GM13976 (cell line): Measurements from ENCODE around the gene CD14.
"Not testable (repeated sequence)": the region's sequence is repeated elsewhere in the genome, so short reads cannot be mapped to it uniquely, and the experiment has no call there.

Experiments
- DNase-seq: peaks from one replicate; pipeline ENCODE4 v3.0.0; 2012; ENCODE audit warnings: low spot score
- CTCF ChIP-seq: IDR thresholded peaks from 2 replicates; pipeline ENCODE4 v1.5.1; 2012; ENCODE audit warnings: borderline replicate concordance, mild to moderate bottlenecking; ENCODE audit not compliant: insufficient read depth; ENCODE audit errors: extremely low read depth, missing control alignments, control extremely low read depth
- in situ Hi-C: fragments of 300-500 bp; cut with MboI; formaldehyde crosslinking; loops from one replicate; pipeline ENCODE4 v1.12.0; 2022; ENCODE audit warnings: low sequenced_read_pairs, mixed read lengths, inconsistent platforms; ENCODE audit not compliant: unreplicated experiment

The CD14 gene

GRCh38 chr5:140630292-140631035, 2.5 kb downstream of the CD14 start:
- DNase-seq: no peak
- in situ Hi-C loops: loop anchor here (5.0 kb wide), 1 partner anchor 263 kb away; no protein-coding TSS in a partner anchor
- TF ChIP-seq CTCF: no peak

- DNase-seq: no peak
- no peak for TF ChIP-seq CTCF
- in situ Hi-C loops: no loop called here
Measured at GRCh38 chr5:140628711-140629110, 4.3 kb downstream of the CD14 start.

- in situ Hi-C loops: no loop called here
- TF ChIP-seq CTCF: no peak
- no peak for DNase-seq
Measured at GRCh38 chr5:140627972-140628371, 5.0 kb downstream of the CD14 start.

GRCh38 chr5:140624886-140625285, 8.1 kb downstream of the CD14 start:
- DNase-seq, in situ Hi-C loops: not testable (repeated sequence)

GRCh38 chr5:140623061-140623460, 9.9 kb downstream of the CD14 start:
- in situ Hi-C loops, DNase-seq: not testable (repeated sequence)

GRCh38 chr5:140622301-140622700, 10.7 kb downstream of the CD14 start:
- in situ Hi-C loops: no loop called here

GRCh38 chr5:140611020-140611521, 21.9 kb downstream of the CD14 start:
- in situ Hi-C loops: no loop called here
- TF ChIP-seq CTCF: no peak
- DNase-seq: no peak

More at GRCh38 chr5:140622301-140622700, 10.7 kb downstream of the CD14 start:
- no peak for DNase-seq
- no peak for TF ChIP-seq CTCF
